ENCODE results near the gene GPX3.

DNA sequence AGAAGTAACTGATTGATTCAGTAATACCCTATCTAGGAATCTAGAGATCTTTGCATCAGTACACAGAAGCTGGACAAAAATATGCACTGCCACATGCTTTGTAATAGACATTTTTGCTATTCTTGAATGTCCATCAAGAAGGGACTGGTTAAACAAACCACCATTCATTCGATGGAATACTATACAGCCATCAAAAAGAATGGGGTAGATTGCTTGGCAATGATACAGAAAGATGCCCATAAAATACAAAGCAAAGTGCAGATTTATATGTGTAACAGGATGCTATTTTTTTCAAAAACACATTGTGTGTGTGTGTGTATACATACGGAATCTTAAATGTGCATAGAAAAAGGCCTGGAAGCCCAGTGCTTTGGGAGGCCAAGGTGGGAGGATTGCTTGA lies 52.9 kb downstream of the GPX3 start:
- TF ChIP-seq, protein P1, sequence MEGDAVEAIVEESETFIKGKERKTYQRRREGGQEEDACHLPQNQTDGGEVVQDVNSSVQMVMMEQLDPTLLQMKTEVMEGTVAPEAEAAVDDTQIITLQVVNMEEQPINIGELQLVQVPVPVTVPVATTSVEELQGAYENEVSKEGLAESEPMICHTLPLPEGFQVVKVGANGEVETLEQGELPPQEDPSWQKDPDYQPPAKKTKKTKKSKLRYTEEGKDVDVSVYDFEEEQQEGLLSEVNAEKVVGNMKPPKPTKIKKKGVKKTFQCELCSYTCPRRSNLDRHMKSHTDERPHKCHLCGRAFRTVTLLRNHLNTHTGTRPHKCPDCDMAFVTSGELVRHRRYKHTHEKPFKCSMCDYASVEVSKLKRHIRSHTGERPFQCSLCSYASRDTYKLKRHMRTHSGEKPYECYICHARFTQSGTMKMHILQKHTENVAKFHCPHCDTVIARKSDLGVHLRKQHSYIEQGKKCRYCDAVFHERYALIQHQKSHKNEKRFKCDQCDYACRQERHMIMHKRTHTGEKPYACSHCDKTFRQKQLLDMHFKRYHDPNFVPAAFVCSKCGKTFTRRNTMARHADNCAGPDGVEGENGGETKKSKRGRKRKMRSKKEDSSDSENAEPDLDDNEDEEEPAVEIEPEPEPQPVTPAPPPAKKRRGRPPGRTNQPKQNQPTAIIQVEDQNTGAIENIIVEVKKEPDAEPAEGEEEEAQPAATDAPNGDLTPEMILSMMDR (IDR thresholded peaks at IDR 0.05): no peak
- TF ChIP-seq POLR2A (IDR thresholded peaks at IDR 0.05): no peak
